HEK293 (cell line): ENCODE results near the gene CCDC77.

Experiments
- GFI1B ChIP-seq: fragments of 450-650 bp; formaldehyde crosslinking; IDR thresholded peaks from 2 replicates; pipeline ENCODE4 v1.5.1; 2016; ENCODE audit warnings: missing biosample characterization, missing genetic modification characterization
- KLF8 ChIP-seq: fragments of 450-650 bp; formaldehyde crosslinking; IDR thresholded peaks from 2 replicates; pipeline ENCODE4 v1.5.1; 2016; ENCODE audit warnings: missing biosample characterization, missing genetic modification characterization
- KLF9 ChIP-seq: fragments of 450-650 bp; formaldehyde crosslinking; IDR thresholded peaks from 2 replicates; pipeline ENCODE4 v1.5.1; 2016; ENCODE audit warnings: missing biosample characterization, missing genetic modification characterization, low read depth
- MYNN ChIP-seq: fragments of 450-650 bp; formaldehyde crosslinking; IDR thresholded peaks from 2 replicates; pipeline ENCODE4 v1.5.1; 2016; ENCODE audit warnings: missing biosample characterization, missing genetic modification characterization, borderline replicate concordance
- WT1 ChIP-seq: fragments of 450-650 bp; formaldehyde crosslinking; IDR thresholded peaks from 2 replicates; pipeline ENCODE4 v1.5.1; 2016; ENCODE audit warnings: missing biosample characterization, missing genetic modification characterization
- ZBTB1 ChIP-seq: fragments of 450-650 bp; formaldehyde crosslinking; IDR thresholded peaks from 2 replicates; pipeline ENCODE4 v1.5.1; 2016; ENCODE audit warnings: missing biosample characterization, missing genetic modification characterization
- ZBTB7A ChIP-seq: fragments of 450-650 bp; formaldehyde crosslinking; IDR thresholded peaks from 2 replicates; pipeline ENCODE4 v1.5.1; 2016; ENCODE audit warnings: low read depth, missing biosample characterization, missing genetic modification characterization
- ZFP37 ChIP-seq: fragments of 450-650 bp; formaldehyde crosslinking; IDR thresholded peaks from 2 replicates; pipeline ENCODE4 v1.5.1; 2016; ENCODE audit warnings: missing biosample characterization, missing genetic modification characterization
- ZNF157 ChIP-seq: fragments of 450-650 bp; formaldehyde crosslinking; IDR thresholded peaks from 2 replicates; pipeline ENCODE4 v1.5.1; 2016; ENCODE audit warnings: missing biosample characterization, missing genetic modification characterization
- ZNF274 ChIP-seq, 2 experiments: fragments of 200-500 bp in 1 of 2; fragments of 450-650 bp in 1 of 2; sonication (Bioruptor generic) in 1 of 2; formaldehyde crosslinking in 1 of 2; IDR thresholded peaks; 2 replicates each; pipeline versions ENCODE4 v1.5.1 to v1.6.1; 2014 to 2016; ENCODE audit warnings: borderline replicate concordance in 1 of 2, inconsistent platforms in 1 of 2, low read length in 1 of 2, missing biosample characterization in 1 of 2, missing genetic modification characterization in 1 of 2
- ZNF335 ChIP-seq: fragments of 450-650 bp; formaldehyde crosslinking; conservative IDR thresholded peaks from 2 replicates; pipeline ENCODE4 v1.5.1; 2016; ENCODE audit warnings: missing biosample characterization, missing genetic modification characterization
- ZNF391 ChIP-seq: fragments of 450-650 bp; formaldehyde crosslinking; IDR thresholded peaks from 2 replicates; pipeline ENCODE4 v1.5.1; 2016; ENCODE audit warnings: low read depth, missing biosample characterization, missing genetic modification characterization, borderline replicate concordance
- ZNF394 ChIP-seq: fragments of 450-650 bp; formaldehyde crosslinking; IDR thresholded peaks from 2 replicates; pipeline ENCODE4 v1.5.1; 2016; ENCODE audit warnings: missing biosample characterization, missing genetic modification characterization, mild to moderate bottlenecking, moderate library complexity, borderline replicate concordance
- ZNF544 ChIP-seq: fragments of 450-650 bp; formaldehyde crosslinking; IDR thresholded peaks from 2 replicates; pipeline ENCODE4 v1.5.0; 2017; ENCODE audit warnings: missing biosample characterization, missing genetic modification characterization
- ZNF623 ChIP-seq: fragments of 450-650 bp; formaldehyde crosslinking; IDR thresholded peaks from 2 replicates; pipeline ENCODE4 v1.5.1; 2016; ENCODE audit warnings: missing biosample characterization, missing genetic modification characterization
- ZNF747 ChIP-seq: fragments of 450-650 bp; formaldehyde crosslinking; IDR thresholded peaks from 2 replicates; pipeline ENCODE4 v1.5.1; 2016; ENCODE audit warnings: missing biosample characterization, missing genetic modification characterization
- ZNF777 ChIP-seq: fragments of 450-650 bp; formaldehyde crosslinking; IDR thresholded peaks from 2 replicates; pipeline ENCODE4 v1.5.1; 2017; ENCODE audit warnings: missing biosample characterization, missing genetic modification characterization, borderline replicate concordance
- TF ChIP-seq, protein P1 (sequence below): fragments of 450-650 bp; formaldehyde crosslinking; IDR thresholded peaks from 2 replicates; pipeline ENCODE4 v1.5.1; 2016; ENCODE audit warnings: missing biosample characterization, missing genetic modification characterization
- TF ChIP-seq, protein P2 (sequence below): fragments of 450-650 bp; formaldehyde crosslinking; IDR thresholded peaks from 2 replicates; pipeline ENCODE4 v1.5.1; 2016; ENCODE audit warnings: missing biosample characterization, missing genetic modification characterization
- TF ChIP-seq, protein P3 (sequence below): fragments of 450-650 bp; formaldehyde crosslinking; IDR thresholded peaks from 2 replicates; pipeline ENCODE4 v1.5.1; 2016; ENCODE audit warnings: missing biosample characterization, missing genetic modification characterization
- TF ChIP-seq, protein P4 (sequence below): fragments of 450-650 bp; formaldehyde crosslinking; IDR thresholded peaks from 2 replicates; pipeline ENCODE4 v1.5.1; 2017; ENCODE audit warnings: missing biosample characterization, missing genetic modification characterization
- TF ChIP-seq, protein P5 (sequence below): fragments of 450-650 bp; formaldehyde crosslinking; IDR thresholded peaks from 2 replicates; pipeline ENCODE4 v1.5.1; 2016; ENCODE audit warnings: missing biosample characterization, missing genetic modification characterization
- TF ChIP-seq, protein P6 (sequence below): fragments of 450-650 bp; formaldehyde crosslinking; IDR thresholded peaks from 2 replicates; pipeline ENCODE4 v1.5.1; 2016; ENCODE audit warnings: missing biosample characterization, missing genetic modification characterization
- TF ChIP-seq, protein P7 (sequence below): fragments of 450-650 bp; formaldehyde crosslinking; IDR thresholded peaks from 2 replicates; pipeline ENCODE4 v1.5.1; 2016; ENCODE audit warnings: missing biosample characterization, missing genetic modification characterization

The CCDC77 gene

DNA sequence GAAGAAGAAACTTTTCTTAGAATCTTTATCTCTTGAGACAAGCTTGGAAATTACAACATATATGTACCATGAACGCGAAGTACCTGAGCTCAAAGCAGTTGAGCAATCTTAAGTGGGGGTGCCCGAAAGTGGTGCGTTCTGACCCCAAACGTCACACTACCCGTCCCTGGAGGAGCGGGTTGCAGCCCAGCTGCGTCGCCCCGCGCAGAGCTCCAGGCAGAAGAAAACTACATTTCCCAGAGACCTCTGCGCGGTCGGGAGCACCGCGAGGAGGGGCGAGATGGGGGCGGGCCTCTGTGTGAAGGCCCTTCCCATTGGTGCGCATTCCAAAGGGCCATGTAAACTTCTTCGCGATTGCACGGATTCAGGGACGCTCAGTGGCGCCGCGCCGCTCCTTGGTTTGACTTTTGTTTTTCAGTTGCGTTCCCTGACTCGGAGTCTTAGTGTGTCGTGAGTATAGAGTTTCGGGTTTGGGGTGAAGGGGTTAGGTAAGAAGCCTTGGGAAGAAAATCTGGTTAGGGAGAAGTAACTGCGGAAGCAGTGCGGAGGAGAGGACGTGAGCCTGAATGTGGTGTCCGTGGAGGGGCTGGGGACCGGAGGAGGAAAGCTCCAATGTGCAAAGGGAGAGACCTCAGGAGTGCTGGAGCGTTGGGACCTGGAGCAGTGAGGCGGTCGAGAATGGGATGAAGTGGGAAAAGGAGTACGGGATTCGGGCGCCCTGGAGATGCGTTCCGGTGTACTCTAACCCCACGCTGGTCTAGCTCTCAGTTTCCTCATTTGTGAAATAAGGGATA is at the start of gene CCDC77 (continued):
- TF ChIP-seq, protein P1, sequence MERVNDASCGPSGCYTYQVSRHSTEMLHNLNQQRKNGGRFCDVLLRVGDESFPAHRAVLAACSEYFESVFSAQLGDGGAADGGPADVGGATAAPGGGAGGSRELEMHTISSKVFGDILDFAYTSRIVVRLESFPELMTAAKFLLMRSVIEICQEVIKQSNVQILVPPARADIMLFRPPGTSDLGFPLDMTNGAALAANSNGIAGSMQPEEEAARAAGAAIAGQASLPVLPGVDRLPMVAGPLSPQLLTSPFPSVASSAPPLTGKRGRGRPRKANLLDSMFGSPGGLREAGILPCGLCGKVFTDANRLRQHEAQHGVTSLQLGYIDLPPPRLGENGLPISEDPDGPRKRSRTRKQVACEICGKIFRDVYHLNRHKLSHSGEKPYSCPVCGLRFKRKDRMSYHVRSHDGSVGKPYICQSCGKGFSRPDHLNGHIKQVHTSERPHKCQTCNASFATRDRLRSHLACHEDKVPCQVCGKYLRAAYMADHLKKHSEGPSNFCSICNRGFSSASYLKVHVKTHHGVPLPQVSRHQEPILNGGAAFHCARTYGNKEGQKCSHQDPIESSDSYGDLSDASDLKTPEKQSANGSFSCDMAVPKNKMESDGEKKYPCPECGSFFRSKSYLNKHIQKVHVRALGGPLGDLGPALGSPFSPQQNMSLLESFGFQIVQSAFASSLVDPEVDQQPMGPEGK (tag by site-specific recombination) = peak; percentile 65
- TF ChIP-seq, protein P2, sequence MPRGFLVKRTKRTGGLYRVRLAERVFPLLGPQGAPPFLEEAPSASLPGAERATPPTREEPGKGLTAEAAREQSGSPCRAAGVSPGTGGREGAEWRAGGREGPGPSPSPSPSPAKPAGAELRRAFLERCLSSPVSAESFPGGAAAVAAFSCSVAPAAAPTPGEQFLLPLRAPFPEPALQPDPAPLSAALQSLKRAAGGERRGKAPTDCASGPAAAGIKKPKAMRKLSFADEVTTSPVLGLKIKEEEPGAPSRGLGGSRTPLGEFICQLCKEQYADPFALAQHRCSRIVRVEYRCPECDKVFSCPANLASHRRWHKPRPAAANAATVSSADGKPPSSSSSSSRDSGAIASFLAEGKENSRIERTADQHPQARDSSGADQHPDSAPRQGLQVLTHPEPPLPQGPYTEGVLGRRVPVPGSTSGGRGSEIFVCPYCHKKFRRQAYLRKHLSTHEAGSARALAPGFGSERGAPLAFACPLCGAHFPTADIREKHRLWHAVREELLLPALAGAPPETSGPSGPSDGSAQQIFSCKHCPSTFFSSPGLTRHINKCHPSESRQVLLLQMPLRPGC (tag by site-specific recombination) = no peak
- peak; percentile 94 for TF ChIP-seq ZNF335 (tag by site-specific recombination)
- TF ChIP-seq, protein P3, sequence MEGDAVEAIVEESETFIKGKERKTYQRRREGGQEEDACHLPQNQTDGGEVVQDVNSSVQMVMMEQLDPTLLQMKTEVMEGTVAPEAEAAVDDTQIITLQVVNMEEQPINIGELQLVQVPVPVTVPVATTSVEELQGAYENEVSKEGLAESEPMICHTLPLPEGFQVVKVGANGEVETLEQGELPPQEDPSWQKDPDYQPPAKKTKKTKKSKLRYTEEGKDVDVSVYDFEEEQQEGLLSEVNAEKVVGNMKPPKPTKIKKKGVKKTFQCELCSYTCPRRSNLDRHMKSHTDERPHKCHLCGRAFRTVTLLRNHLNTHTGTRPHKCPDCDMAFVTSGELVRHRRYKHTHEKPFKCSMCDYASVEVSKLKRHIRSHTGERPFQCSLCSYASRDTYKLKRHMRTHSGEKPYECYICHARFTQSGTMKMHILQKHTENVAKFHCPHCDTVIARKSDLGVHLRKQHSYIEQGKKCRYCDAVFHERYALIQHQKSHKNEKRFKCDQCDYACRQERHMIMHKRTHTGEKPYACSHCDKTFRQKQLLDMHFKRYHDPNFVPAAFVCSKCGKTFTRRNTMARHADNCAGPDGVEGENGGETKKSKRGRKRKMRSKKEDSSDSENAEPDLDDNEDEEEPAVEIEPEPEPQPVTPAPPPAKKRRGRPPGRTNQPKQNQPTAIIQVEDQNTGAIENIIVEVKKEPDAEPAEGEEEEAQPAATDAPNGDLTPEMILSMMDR = peak; percentile 89
- TF ChIP-seq KLF8 = peak; percentile 71
- TF ChIP-seq ZNF157 (tag by site-specific recombination) = no peak
- TF ChIP-seq ZNF394 (tag by site-specific recombination) = peak; percentile 48; the same call in 1 of the 2 replicates
- peak; percentile 89 for TF ChIP-seq ZFP37 (tag by site-specific recombination)
- TF ChIP-seq ZBTB1 (tag by site-specific recombination) = no peak
- TF ChIP-seq GFI1B = no peak
- no peak for TF ChIP-seq ZBTB7A
- TF ChIP-seq, protein P4, sequence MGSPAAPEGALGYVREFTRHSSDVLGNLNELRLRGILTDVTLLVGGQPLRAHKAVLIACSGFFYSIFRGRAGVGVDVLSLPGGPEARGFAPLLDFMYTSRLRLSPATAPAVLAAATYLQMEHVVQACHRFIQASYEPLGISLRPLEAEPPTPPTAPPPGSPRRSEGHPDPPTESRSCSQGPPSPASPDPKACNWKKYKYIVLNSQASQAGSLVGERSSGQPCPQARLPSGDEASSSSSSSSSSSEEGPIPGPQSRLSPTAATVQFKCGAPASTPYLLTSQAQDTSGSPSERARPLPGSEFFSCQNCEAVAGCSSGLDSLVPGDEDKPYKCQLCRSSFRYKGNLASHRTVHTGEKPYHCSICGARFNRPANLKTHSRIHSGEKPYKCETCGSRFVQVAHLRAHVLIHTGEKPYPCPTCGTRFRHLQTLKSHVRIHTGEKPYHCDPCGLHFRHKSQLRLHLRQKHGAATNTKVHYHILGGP (tag by site-specific recombination) = no peak
- TF ChIP-seq, protein P5, sequence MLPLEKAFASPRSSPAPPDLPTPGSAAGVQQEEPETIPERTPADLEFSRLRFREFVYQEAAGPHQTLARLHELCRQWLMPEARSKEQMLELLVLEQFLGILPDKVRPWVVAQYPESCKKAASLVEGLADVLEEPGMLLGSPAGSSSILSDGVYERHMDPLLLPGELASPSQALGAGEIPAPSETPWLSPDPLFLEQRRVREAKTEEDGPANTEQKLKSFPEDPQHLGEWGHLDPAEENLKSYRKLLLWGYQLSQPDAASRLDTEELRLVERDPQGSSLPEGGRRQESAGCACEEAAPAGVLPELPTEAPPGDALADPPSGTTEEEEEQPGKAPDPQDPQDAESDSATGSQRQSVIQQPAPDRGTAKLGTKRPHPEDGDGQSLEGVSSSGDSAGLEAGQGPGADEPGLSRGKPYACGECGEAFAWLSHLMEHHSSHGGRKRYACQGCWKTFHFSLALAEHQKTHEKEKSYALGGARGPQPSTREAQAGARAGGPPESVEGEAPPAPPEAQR (tag by site-specific recombination) = no peak
- TF ChIP-seq, protein P6, sequence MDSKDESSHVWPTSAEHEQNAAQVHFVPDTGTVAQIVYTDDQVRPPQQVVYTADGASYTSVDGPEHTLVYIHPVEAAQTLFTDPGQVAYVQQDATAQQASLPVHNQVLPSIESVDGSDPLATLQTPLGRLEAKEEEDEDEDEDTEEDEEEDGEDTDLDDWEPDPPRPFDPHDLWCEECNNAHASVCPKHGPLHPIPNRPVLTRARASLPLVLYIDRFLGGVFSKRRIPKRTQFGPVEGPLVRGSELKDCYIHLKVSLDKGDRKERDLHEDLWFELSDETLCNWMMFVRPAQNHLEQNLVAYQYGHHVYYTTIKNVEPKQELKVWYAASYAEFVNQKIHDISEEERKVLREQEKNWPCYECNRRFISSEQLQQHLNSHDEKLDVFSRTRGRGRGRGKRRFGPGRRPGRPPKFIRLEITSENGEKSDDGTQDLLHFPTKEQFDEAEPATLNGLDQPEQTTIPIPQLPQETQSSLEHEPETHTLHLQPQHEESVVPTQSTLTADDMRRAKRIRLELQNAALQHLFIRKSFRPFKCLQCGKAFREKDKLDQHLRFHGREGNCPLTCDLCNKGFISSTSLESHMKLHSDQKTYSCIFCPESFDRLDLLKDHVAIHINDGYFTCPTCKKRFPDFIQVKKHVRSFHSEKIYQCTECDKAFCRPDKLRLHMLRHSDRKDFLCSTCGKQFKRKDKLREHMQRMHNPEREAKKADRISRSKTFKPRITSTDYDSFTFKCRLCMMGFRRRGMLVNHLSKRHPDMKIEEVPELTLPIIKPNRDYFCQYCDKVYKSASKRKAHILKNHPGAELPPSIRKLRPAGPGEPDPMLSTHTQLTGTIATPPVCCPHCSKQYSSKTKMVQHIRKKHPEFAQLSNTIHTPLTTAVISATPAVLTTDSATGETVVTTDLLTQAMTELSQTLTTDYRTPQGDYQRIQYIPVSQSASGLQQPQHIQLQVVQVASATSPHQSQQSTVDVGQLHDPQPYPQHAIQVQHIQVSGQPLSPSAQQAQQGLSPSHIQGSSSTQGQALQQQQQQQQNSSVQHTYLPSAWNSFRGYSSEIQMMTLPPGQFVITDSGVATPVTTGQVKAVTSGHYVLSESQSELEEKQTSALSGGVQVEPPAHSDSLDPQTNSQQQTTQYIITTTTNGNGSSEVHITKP (tag by site-specific recombination) = peak; percentile 82
- no peak for TF ChIP-seq ZNF747 (tag by site-specific recombination)
- no peak for TF ChIP-seq ZNF544
- peak; percentile 68; the same call in 1 of the 2 replicates for TF ChIP-seq ZNF391 (tag by site-specific recombination)
- TF ChIP-seq, protein P7, sequence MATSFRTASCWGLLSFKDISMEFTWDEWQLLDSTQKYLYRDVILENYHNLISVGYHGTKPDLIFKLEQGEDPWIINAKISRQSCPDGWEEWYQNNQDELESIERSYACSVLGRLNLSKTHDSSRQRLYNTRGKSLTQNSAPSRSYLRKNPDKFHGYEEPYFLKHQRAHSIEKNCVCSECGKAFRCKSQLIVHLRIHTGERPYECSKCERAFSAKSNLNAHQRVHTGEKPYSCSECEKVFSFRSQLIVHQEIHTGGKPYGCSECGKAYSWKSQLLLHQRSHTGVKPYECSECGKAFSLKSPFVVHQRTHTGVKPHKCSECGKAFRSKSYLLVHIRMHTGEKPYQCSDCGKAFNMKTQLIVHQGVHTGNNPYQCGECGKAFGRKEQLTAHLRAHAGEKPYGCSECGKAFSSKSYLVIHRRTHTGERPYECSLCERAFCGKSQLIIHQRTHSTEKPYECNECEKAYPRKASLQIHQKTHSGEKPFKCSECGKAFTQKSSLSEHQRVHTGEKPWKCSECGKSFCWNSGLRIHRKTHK (tag by site-specific recombination) = no peak
- no peak for TF ChIP-seq ZNF274 (IDR thresholded peaks at IDR 0.05; ENCODE audit: low read length)
- no peak for TF ChIP-seq ZNF274 (tag by site-specific recombination; IDR thresholded peaks at IDR 0.05; ENCODE audit: borderline replicate concordance)
- no peak for TF ChIP-seq ZNF777
- TF ChIP-seq KLF9 = peak; percentile 42; the same call in 1 of the 2 replicates
- TF ChIP-seq WT1 (tag by site-specific recombination) = 0 out of 2 replicates have a peak, but pooled peaks have one; percentile 12
- TF ChIP-seq MYNN (tag by site-specific recombination) = peak; percentile 43; the same call in 1 of the 2 replicates
- no peak for TF ChIP-seq ZNF623 (tag by site-specific recombination)
